ENCODE measurements around the gene PCDH9. TPM values are rescaled to one million over a fixed set of nuclear protein-coding genes. Genes with fewer than 3 reads are reported as not detected.

Gene PCDH9
- polyA plus RNA-seq, 3 donors, result 0.03 TPM; not detected in 1

DNA sequence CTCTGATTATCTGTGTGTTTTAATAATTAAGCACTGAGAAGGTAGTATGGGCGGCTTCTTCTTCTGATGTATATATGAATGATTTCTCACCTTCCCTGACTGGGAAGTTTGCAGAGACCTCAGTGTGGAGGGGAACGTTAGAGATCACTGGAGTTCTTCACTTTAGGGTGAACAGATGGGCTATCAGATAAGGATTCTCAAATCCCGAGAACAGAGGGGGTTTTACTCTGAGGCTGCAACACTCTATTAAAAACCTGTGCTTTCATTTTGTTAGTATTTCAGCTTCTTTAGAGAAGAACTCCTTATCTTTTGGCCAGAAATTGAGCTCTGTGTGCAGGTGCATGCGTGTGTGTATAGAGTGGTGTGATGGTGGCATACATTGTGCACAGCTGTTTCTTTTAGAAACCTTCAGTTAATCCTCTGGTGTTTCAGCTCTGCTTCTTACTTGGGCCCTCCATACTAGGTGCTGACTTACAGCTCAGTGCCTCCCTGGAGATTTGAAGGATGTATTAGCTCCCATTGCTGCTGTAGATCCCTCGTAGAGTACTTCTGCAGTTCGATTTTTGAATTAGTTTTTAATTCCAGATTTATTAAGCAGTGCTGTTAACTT is 45.3 kb upstream of the PCDH9 start:
- Histone ChIP-seq H3K4me3 (replicated peaks in 1 of 3; ENCODE audit: low read depth in 2 of 3, low read length in 3 of 3) (no peak overlapping the region), H3K27me3 (ENCODE audit: control insufficient read depth in 2 of 2, insufficient read depth in 2 of 2, low read length in 2 of 2) (no peaks in the 10 kb centered on the region), H3K36me3 (replicated peaks in 1 of 2; ENCODE audit: control insufficient read depth in 1 of 2, insufficient read depth in 2 of 2, low read length in 2 of 2) (no peaks in the 10 kb centered on the region), H3K9me3 (replicated peaks in 1 of 2; ENCODE audit: control insufficient read depth in 1 of 2, insufficient read depth in 1 of 2, low read length in 2 of 2) (peaks cover 0 to 3% of the 10 kb centered on the region in 2 donors), H2AFZ (ENCODE audit: insufficient read depth, low read depth, low read length, poor library complexity, severe bottlenecking) (no peak overlapping the region), H3K79me2 (ENCODE audit: insufficient read depth, low read length) (no peaks in the 10 kb centered on the region), H3K4me2 (replicated peaks; ENCODE audit: extremely low read depth, low read length, poor library complexity, severe bottlenecking) (no peak overlapping the region), H4K20me1 (ENCODE audit: insufficient read depth, low read length) (no peaks in the 10 kb centered on the region), H3K4me1 (ENCODE audit: control insufficient read depth in 1 of 2, insufficient read depth in 2 of 2, low read length in 2 of 2) (no peaks in the 10 kb centered on the region), H3K27ac (ENCODE audit: low read depth in 1 of 2, low read length in 2 of 2) (no peak overlapping the region), H3K9ac (ENCODE audit: insufficient read depth, low read length, poor library complexity, severe bottlenecking) (no peak overlapping the region)
- H3K4me1 Mint-ChIP-seq, result peaks cover 5% of the 10 kb centered on the region
- H3K36me3 Mint-ChIP-seq, result no peaks in the 10 kb centered on the region
- 55% methylated on average over 4 of the region's 6 CpGs for WGBS (ENCODE audit: insufficient coverage)
- H3K4me3 Mint-ChIP-seq, result no peak overlapping the region
- TF ChIP-seq, protein P1, sequence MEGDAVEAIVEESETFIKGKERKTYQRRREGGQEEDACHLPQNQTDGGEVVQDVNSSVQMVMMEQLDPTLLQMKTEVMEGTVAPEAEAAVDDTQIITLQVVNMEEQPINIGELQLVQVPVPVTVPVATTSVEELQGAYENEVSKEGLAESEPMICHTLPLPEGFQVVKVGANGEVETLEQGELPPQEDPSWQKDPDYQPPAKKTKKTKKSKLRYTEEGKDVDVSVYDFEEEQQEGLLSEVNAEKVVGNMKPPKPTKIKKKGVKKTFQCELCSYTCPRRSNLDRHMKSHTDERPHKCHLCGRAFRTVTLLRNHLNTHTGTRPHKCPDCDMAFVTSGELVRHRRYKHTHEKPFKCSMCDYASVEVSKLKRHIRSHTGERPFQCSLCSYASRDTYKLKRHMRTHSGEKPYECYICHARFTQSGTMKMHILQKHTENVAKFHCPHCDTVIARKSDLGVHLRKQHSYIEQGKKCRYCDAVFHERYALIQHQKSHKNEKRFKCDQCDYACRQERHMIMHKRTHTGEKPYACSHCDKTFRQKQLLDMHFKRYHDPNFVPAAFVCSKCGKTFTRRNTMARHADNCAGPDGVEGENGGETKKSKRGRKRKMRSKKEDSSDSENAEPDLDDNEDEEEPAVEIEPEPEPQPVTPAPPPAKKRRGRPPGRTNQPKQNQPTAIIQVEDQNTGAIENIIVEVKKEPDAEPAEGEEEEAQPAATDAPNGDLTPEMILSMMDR (IDR thresholded peaks at IDR 0.05), result no peak
- peaks cover 0 to 6% (median 3%) of the 10 kb centered on the region in 7 donors for H3K9me3 Mint-ChIP-seq
- no peak for DNase-seq
- intact Hi-C loops (cut with micrococcal nuclease), result no loop called here
- H3K27ac Mint-ChIP-seq, result no peak overlapping the region
- no peaks in the 10 kb centered on the region for H3K27me3 Mint-ChIP-seq (ENCODE audit: low read depth in 3 of 3)

DNA sequence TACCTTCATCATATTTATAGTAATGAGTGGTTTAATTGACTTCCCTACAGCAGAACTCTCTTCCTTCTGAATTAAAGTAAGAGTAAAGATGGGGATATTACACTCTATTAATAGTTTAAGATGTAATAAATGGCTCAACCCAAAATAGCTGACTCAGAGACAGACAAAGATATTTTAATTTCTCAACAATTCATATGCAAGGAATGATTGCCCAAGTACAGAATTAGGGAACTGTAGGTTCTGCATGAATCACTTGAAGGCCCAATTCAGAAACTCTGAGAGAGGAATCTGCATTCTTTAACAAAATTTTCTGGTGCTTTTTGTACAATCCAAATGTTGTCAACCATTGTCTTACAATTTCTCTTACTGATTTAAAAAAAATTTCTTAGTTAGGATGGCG is 42.9 kb upstream of the PCDH9 start:
- H3K9me3 ChIP-seq (replicated peaks in 1 of 2; ENCODE audit: control insufficient read depth in 1 of 2, insufficient read depth in 1 of 2, low read length in 2 of 2), result no peaks in the 10 kb centered on the region
- intact Hi-C loops (cut with micrococcal nuclease), result no loop called here
- no peaks in the 10 kb centered on the region for H3K36me3 ChIP-seq (replicated peaks in 1 of 2; ENCODE audit: control insufficient read depth in 1 of 2, insufficient read depth in 2 of 2, low read length in 2 of 2)
- H3K27ac ChIP-seq (ENCODE audit: low read depth in 1 of 2, low read length in 2 of 2), result no peak overlapping the region
- H3K36me3 Mint-ChIP-seq, result no peaks in the 10 kb centered on the region
- no peak overlapping the region for H3K4me3 ChIP-seq (replicated peaks in 1 of 3; ENCODE audit: low read depth in 2 of 3, low read length in 3 of 3)
- peaks cover 5% of the 10 kb centered on the region for H3K4me1 Mint-ChIP-seq
- H4K20me1 ChIP-seq (ENCODE audit: insufficient read depth, low read length), result no peaks in the 10 kb centered on the region
- TF ChIP-seq, protein P1 (IDR thresholded peaks at IDR 0.05), result no peak
- H3K27me3 Mint-ChIP-seq (ENCODE audit: low read depth in 3 of 3), result no peaks in the 10 kb centered on the region
- no peak overlapping the region for H3K27ac Mint-ChIP-seq
- no peak overlapping the region for H3K4me3 Mint-ChIP-seq
- no peak overlapping the region for H3K4me2 ChIP-seq (replicated peaks; ENCODE audit: extremely low read depth, low read length, poor library complexity, severe bottlenecking)
- no CpG with 5 or more reads among the region's 1 CpG for WGBS (ENCODE audit: insufficient coverage)
- H3K9me3 Mint-ChIP-seq, result peaks cover 0 to 7% (median 3%) of the 10 kb centered on the region in 7 donors
- peak in 1 of 3 donors; percentile 13 for DNase-seq
- H3K9ac ChIP-seq (ENCODE audit: insufficient read depth, low read length, poor library complexity, severe bottlenecking), result no peak overlapping the region
- no peaks in the 10 kb centered on the region for H3K4me1 ChIP-seq (ENCODE audit: control insufficient read depth in 1 of 2, insufficient read depth in 2 of 2, low read length in 2 of 2)
- no peaks in the 10 kb centered on the region for H3K27me3 ChIP-seq (ENCODE audit: control insufficient read depth in 2 of 2, insufficient read depth in 2 of 2, low read length in 2 of 2)
- H2AFZ ChIP-seq (ENCODE audit: insufficient read depth, low read depth, low read length, poor library complexity, severe bottlenecking), result no peak overlapping the region
- H3K79me2 ChIP-seq (ENCODE audit: insufficient read depth, low read length), result no peaks in the 10 kb centered on the region
